Stimulated activated CD4-positive, alpha-beta T cell treated with anti-CD3 and anti-CD28 coated beads, Interleukin-2, amount 100 ng/mL, for 24 hours (primary cell): ENCODE data around the gene DENND2A.
A peak's percentile ranks its signal among the peaks of the same experiment; 100 is the strongest.
"Not testable (repeated sequence)": the region's sequence is repeated elsewhere in the genome, so short reads cannot be mapped to it uniquely, and the experiment has no call there.

Experiments
- DNase-seq, 2 donors: peaks; one replicate each; pipeline ENCODE4 v3.0.0-alpha.2; 2020

DENND2A gene

GRCh38 chr7:140646931-140647647, 6.5 kb upstream of the DENND2A start:
- peak in 1 of 2 donors; percentile 32 for DNase-seq

- DNase-seq = peak in 1 of 2 donors; percentile 28
These were observed 4.7 kb upstream of the DENND2A start for GRCh38 chr7:140645166-140645900.

- DNase-seq = not testable (repeated sequence)
These were observed 4.1 kb upstream of the DENND2A start for GRCh38 chr7:140644761-140645160.

DNA sequence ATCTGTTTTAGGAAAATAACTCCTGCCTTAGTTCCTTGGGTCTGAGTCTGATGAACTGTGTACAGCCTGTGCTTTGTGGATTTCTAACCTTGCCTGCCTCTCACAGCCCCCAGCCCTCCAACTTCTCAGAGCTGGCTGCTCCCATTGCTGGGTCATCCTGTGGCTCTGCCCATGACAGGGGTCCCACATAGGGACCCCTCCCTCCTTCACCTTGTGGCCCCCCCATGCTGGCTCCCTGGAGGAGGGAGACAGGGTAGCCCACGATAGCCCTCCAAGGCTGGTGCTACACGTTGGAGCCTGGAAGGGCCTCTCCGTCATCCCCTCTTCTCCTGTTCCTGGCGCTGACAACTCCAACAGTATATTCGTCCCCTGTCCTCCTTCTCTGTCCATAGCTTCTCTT, 2.8 kb upstream of the DENND2A start:
- DNase-seq = no peak

- DNase-seq = no peak
These were observed 1.0 kb upstream of the DENND2A start for GRCh38 chr7:140641524-140642195.

DNA sequence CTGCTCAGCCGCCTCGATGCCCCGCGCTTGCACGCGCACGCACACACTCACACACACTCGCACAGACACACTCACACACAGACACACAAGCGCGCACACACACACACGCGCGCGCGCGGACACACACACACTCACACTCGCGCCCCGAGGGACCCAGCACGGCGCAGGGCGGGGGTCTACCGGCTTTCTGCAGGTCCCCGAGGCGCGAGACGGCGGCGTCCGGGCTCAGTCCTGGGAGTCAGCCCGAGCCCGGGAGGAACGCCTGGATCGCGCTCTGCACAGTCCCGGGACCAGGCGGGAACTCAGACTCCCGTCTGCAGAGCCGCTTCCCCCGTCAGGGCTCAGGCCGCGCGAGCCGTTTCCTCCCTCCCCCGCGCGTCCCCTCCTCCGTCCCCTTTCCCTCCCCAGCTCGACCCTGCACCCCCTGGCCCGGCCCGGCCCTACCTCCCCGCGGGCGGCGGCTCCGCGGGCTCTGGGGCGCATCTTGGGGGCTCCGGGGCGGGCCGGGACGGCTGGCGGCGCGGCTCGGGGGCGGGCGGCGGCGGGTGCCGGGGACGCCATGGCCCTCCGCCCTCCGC, 464 bp downstream of the DENND2A start:
- peak in 1 of 2 donors; percentile 28 for DNase-seq

- peak; percentile 36 to 37 for DNase-seq
These were observed 1.1 kb downstream of the DENND2A start for GRCh38 chr7:140639366-140640053.

DNA sequence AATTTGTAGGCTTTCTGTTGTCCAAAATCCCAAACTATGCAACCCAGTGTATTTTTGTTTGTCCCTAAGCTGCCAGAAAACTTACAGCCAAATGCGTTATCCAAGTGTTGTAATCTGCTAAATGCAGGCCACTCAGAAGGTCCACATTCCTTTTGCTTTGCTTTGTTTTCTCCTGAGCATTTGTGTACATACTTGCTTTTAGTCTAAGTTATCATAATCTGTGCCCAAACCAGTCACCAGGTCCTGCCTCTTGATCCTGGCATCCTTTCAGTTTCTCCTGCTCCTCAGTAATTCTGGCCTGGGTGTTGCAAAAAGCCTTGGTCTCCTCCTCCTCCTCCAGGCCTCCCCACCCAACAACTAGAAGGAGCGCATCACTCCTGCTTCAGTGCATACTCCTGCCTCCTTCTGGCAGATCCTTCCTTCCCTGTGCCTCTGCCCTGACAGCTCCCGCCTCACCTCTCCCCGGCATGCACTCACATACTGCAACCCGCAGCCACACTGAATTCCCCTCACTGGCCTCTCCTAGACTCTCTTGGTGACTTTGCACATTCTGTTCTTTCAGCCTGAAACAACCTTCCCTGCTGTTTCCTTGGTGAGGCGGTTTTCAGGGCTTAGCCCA, 2.3 kb downstream of the DENND2A start:
- no peak for DNase-seq

- no peak for DNase-seq
These were observed 3.2 kb downstream of the DENND2A start for GRCh38 chr7:140637400-140637799.

DNA sequence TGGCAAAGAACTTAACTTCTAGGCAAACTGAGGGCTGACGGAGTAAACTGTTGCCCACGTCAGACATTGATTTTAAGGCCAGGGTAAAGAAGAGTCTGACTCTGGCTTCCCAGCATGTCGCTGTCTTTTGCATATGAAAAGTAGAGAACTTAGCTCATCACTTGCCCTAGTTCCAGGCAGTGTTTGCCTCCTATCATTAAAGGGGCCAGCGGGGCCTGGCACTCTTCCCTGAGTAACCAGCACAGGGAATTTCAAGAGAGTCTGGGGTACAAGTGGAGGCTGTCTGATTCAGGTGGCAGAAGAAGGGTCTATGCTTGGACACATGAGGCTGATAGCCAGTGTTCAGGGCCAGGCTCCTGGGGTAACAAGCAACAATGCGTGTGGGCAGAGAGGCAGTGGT, 4.8 kb downstream of the DENND2A start:
- DNase-seq = no peak

- no peak for DNase-seq
These were observed 5.3 kb downstream of the DENND2A start for GRCh38 chr7:140635345-140635744.

GRCh38 chr7:140631602-140632001, 9.0 kb downstream of the DENND2A start:
- DNase-seq = no peak

GRCh38 chr7:140631021-140631420, 9.6 kb downstream of the DENND2A start:
- no peak for DNase-seq

GRCh38 chr7:140625908-140626868, 14.4 kb downstream of the DENND2A start:
- DNase-seq = no peak

- DNase-seq = not testable (repeated sequence)
These were observed 15.4 kb downstream of the DENND2A start for GRCh38 chr7:140625192-140625558.

DNA sequence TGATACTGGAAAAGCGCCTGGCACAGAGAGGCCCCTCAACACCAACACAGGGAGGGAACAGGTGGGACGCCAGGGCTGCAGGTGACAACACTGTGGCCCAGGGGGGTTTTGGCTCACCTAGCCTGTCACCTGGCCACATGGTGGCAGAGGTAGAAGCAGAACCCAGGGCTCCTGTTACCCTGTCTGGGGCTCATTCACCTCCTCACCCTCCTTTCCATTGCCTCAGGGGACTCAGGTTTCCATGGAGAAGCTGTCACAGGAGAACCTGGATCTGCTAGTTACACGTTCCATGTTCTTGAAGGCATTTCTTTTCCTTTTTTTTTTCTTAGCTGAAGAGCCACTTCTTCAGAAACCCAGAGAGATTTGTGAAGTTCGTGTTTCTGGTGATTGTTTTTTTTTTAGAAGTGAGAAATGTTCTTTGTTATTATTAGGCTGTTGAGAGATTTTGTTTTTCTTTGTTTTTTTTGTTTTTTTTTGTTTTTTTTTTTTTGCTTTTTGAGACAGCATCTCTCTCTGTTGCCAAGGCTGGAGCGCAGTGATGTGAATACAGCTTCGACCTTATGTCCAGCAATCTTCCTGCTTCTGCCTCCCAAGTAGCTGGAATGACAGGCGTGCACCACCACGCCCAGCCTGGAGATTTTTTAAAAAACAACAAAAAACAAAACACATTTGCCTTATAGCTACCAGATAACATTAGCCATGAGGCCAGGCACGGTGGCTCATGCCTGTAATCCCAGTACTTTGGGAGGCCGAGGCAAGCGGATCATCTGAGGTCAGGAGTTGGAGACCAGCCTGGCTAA, 16.0 kb downstream of the DENND2A start:
- DNase-seq = no peak

GRCh38 chr7:140623980-140624379, 16.6 kb downstream of the DENND2A start:
- no peak for DNase-seq

DNA sequence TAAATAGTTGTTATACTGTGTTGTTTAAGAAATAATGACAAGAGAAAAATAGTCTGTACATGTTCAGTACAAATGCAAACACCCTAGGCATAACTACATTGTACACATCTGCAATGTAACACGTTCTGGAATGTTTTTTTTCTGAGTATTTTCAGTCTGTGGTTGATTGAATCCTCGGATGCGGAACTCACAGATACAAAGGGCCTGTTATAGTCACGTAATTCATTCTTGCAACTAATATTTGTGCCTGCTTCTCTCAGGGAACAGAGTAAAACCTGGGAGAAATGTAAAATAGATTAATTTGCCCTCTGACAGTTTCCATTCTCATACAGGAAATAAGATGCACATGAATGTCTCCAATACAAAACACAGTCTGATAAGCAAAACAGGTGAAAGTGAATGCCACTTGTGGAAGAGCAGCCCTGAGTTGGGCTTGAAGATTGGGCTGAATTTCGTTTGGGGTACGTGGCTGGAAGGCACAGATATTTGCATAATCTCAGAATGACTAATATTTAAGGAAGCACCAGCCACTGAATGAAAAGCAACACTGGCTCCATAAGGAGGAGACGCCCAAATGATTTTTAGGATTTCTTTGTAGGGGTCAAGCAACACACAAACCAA, 19.1 kb downstream of the DENND2A start:
- DNase-seq = no peak

DNA sequence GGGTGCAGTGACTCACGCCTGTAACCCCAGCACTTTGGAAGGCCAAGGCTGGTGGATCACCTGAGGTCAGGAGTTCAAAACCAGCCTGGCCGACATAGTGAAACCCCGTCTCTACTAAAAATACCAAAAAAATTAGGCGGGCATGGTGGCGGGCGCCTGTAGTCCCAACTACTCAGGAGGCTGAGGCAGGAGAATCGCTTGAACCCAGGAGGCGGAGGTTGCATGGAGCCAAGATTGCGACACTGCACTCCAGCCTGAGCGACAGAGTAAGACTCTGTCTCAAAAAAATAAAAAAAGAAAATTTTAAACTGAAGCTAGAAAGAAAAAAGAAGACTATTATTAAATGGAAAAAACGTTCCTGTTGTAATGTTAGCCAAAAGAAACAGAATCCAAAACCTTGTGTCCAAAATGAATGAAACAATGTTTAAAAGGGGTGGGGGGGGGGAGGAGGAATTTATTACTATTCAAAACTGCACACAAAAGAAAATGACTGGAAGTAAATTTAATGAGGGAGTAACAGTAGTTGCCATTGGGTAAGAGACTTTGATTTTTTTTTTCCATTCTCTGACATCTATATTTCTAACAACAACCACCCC, 20.6 kb downstream of the DENND2A start:
- DNase-seq = not testable (repeated sequence)
